Measurements from ENCODE around the gene WDSUB1.

WDSUB1 gene

GRCh38 chr2:159266554-159266953, 19.9 kb downstream of the WDSUB1 start:
- DNase-seq (ENCODE audit: low read depth, low spot score), result no peak

- DNase-seq (ENCODE audit: low read depth, low spot score), result no peak
Measured at GRCh38 chr2:159265171-159265576, 21.3 kb downstream of the WDSUB1 start.

- DNase-seq (ENCODE audit: low read depth, low spot score), result no peak
Measured at GRCh38 chr2:159262904-159263303, 23.6 kb downstream of the WDSUB1 start.

GRCh38 chr2:159262226-159262625, 24.3 kb downstream of the WDSUB1 start:
- no peak for DNase-seq (ENCODE audit: low read depth, low spot score)

- no peak for DNase-seq (ENCODE audit: low read depth, low spot score)
Measured at GRCh38 chr2:159256159-159256558, 30.3 kb downstream of the WDSUB1 start.

- DNase-seq (ENCODE audit: low read depth, low spot score), result no peak
Measured at GRCh38 chr2:159252905-159253304, 33.6 kb downstream of the WDSUB1 start.

GRCh38 chr2:159251296-159252173, 35.0 kb downstream of the WDSUB1 start:
- DNase-seq (ENCODE audit: low read depth, low spot score), result no peak

- DNase-seq (ENCODE audit: low read depth, low spot score), result no peak
Measured at GRCh38 chr2:159249990-159250715, 36.4 kb downstream of the WDSUB1 start.

GRCh38 chr2:159246325-159246988, 40.0 kb downstream of the WDSUB1 start:
- no peak for DNase-seq (ENCODE audit: low read depth, low spot score)

GRCh38 chr2:159243529-159243928, 43.0 kb downstream of the WDSUB1 start:
- DNase-seq (ENCODE audit: low read depth, low spot score), result no peak

GRCh38 chr2:159234868-159235267, 51.6 kb downstream of the WDSUB1 start:
- no peak for DNase-seq (ENCODE audit: low read depth, low spot score)

- DNase-seq (ENCODE audit: low read depth, low spot score), result no peak
Measured at GRCh38 chr2:159232456-159233170, 53.9 kb downstream of the WDSUB1 start.

- no peak for DNase-seq (ENCODE audit: low read depth, low spot score)
Measured at GRCh38 chr2:159230145-159230877, 56.2 kb downstream of the WDSUB1 start.

GRCh38 chr2:159229476-159230144, 56.9 kb downstream of the WDSUB1 start:
- no peak for DNase-seq (ENCODE audit: low read depth, low spot score)

- no peak for DNase-seq (ENCODE audit: low read depth, low spot score)
Measured at GRCh38 chr2:159228081-159228581, 58.4 kb downstream of the WDSUB1 start.

GRCh38 chr2:159227467-159227866, 59.0 kb downstream of the WDSUB1 start:
- no peak for DNase-seq (ENCODE audit: low read depth, low spot score)

GRCh38 chr2:159226608-159227385, 59.7 kb downstream of the WDSUB1 start:
- no peak for DNase-seq (ENCODE audit: low read depth, low spot score)

- DNase-seq (ENCODE audit: low read depth, low spot score), result no peak
Measured at GRCh38 chr2:159226059-159226461, 60.4 kb downstream of the WDSUB1 start.
